SK-N-SH treated with all-trans-retinoic acid at 6 μM for 48 hours (cell line): ENCODE results near the gene PPP1R26.

ENCODE experiments used
- CREB5 ChIP-seq: fragments of 250-450 bp; sonication (Bioruptor Pico); IDR thresholded peaks from 2 replicates; pipeline ENCODE4 v1.5.1; 2020; ENCODE audit warnings: low read depth, mild to moderate bottlenecking, moderate library complexity
- GLIS3 ChIP-seq: fragments of 250-450 bp; sonication (Bioruptor Pico); IDR thresholded peaks from 2 replicates; pipeline ENCODE4 v1.5.0; 2020; ENCODE audit warnings: mild to moderate bottlenecking, moderate library complexity
- PPARA ChIP-seq: fragments of 250-450 bp; sonication (Bioruptor Pico); IDR thresholded peaks from 2 replicates; pipeline ENCODE4 v1.5.0; 2020; ENCODE audit warnings: mild to moderate bottlenecking, borderline replicate concordance
- RARB ChIP-seq: fragments of 250-450 bp; sonication (Bioruptor Pico); IDR thresholded peaks from 2 replicates; pipeline ENCODE4 v1.8.0; 2021; ENCODE audit warnings: mild to moderate bottlenecking, moderate library complexity
- SNAI2 ChIP-seq: fragments of 250-450 bp; sonication (Bioruptor Pico); IDR thresholded peaks from 2 replicates; pipeline ENCODE4 v1.5.0; 2020; ENCODE audit warnings: mild to moderate bottlenecking, moderate library complexity
- TCF4 ChIP-seq: fragments of 250-450 bp; sonication (Bioruptor Pico); IDR thresholded peaks from 2 replicates; pipeline ENCODE4 v1.8.0; 2021; ENCODE audit warnings: mild to moderate bottlenecking, moderate library complexity, borderline replicate concordance
- TSHZ2 ChIP-seq: fragments of 250-450 bp; sonication (Bioruptor Pico); IDR thresholded peaks from 2 replicates; pipeline ENCODE4 v1.5.0; 2020; ENCODE audit warnings: mild to moderate bottlenecking, moderate library complexity
- TF ChIP-seq, protein P1 (sequence below): fragments of 250-450 bp; sonication (Bioruptor Pico); IDR thresholded peaks from 2 replicates; pipeline ENCODE4 v1.8.0; 2021; ENCODE audit warnings: low read depth, mild to moderate bottlenecking, moderate library complexity, borderline replicate concordance
- TF ChIP-seq, protein P2 (sequence below): fragments of 250-450 bp; sonication (Bioruptor Pico); IDR thresholded peaks from 2 replicates; pipeline ENCODE4 v1.8.0; 2020; ENCODE audit warnings: mild to moderate bottlenecking, moderate library complexity, borderline replicate concordance

DNA sequence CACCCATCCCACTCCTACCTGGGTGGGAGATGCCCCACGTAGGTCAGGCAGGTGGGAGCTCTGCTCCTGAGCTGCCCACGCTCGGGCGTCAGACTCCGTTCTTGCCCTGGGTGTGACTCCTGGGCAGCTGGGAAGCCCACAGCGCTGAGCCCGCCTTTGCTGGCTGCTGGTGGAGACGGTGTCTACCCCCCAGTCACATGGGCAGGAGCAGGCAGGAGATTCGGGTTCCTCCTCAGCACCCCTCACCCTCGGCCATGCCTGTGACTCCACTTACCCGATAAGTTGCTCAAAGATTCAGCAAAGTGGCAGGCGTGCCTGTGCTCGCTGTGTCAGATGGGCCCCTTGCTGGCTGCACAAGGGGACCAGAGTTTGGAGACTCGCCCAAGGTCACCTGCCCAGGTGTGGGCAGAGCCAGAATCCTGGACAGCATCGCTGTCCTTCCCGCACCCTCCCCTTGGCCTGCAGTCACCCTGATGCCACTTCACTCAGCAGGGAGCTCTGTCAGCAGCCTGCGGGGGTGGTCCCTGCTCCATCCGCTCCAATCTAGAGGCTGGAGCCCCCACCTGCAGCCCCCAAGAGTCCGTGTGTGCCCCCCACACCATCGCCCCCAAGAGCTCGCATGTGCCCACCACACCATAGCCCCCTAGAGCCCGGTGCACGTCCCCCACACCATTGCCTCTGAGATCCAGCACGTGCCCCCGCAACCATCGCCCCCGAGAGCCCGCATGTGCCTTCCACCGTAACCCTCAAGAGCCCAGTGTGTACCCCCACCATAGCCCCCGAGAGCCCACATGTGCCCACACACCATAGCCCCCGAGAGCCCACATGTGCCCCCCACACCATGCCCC is 45.9 kb downstream of the PPP1R26 start:
- TF ChIP-seq PPARA (CRISPR knock-in tag): no peak
- TF ChIP-seq, protein P1, sequence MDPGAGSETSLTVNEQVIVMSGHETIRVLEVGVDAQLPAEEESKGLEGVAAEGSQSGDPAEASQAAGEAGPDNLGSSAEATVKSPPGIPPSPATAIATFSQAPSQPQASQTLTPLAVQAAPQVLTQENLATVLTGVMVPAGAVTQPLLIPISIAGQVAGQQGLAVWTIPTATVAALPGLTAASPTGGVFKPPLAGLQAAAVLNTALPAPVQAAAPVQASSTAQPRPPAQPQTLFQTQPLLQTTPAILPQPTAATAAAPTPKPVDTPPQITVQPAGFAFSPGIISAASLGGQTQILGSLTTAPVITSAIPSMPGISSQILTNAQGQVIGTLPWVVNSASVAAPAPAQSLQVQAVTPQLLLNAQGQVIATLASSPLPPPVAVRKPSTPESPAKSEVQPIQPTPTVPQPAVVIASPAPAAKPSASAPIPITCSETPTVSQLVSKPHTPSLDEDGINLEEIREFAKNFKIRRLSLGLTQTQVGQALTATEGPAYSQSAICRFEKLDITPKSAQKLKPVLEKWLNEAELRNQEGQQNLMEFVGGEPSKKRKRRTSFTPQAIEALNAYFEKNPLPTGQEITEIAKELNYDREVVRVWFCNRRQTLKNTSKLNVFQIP (CRISPR knock-in tag): no peak
- no peak for TF ChIP-seq TCF4 (CRISPR knock-in tag)
- no peak for TF ChIP-seq TSHZ2 (CRISPR knock-in tag)
- TF ChIP-seq GLIS3 (CRISPR knock-in tag): no peak
- TF ChIP-seq, protein P2, sequence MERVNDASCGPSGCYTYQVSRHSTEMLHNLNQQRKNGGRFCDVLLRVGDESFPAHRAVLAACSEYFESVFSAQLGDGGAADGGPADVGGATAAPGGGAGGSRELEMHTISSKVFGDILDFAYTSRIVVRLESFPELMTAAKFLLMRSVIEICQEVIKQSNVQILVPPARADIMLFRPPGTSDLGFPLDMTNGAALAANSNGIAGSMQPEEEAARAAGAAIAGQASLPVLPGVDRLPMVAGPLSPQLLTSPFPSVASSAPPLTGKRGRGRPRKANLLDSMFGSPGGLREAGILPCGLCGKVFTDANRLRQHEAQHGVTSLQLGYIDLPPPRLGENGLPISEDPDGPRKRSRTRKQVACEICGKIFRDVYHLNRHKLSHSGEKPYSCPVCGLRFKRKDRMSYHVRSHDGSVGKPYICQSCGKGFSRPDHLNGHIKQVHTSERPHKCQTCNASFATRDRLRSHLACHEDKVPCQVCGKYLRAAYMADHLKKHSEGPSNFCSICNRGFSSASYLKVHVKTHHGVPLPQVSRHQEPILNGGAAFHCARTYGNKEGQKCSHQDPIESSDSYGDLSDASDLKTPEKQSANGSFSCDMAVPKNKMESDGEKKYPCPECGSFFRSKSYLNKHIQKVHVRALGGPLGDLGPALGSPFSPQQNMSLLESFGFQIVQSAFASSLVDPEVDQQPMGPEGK (CRISPR knock-in tag): no peak
- TF ChIP-seq CREB5 (CRISPR knock-in tag): no peak
- TF ChIP-seq RARB (CRISPR knock-in tag): no peak
- TF ChIP-seq SNAI2: no peak
